Measurements from ENCODE around the gene PPP2R5C. TPM values are rescaled to one million over a fixed set of nuclear protein-coding genes. Genes with fewer than 3 reads are reported as not detected.

The PPP2R5C gene
- total and polyA plus RNA-seq, 2 donors (not counting 3 experiments of a cell fraction or from before 2014, with no cell fraction given) = 42.6 to 83.6 TPM

DNA sequence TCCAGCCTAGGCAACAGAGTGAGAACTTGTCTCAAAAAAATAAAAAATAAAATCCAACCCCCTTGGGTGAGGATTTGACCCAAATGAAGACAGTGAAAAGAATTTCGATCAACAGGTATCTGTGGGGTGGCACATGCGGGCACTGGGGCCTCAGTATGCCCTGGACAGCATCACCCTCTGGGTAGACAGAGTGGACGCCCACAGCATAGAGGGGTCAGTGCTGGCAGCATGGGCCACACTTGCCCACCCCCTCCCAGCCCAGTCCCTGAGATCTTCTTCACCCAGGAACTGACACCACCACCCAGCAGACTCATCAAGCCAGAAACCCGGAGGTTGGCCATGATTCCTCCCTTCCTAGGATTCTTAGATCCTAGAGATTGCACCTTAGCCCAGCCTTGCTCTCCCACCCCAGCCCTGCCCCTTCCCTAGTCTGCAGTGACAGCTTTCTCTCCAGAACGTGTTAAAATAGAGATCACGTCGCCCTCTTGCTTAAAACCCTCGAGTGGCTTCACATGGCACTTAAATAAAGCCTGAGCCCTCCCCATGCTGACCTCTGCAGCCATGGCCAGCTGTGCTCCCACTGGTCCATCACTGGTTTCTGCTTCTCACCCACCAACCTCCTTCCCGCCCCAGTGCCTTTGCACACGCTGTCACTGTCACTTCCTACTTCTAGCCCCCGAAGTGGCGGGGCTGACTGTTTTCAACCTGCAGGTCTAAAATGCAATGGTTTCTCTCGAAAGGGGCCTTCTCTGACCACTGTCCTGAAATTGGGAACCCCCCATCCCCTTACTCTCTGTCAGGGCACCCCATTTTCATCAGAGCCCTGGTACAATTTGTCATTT, 176.6 kb downstream of the PPP2R5C start:
- no TSS peak for BruUV-seq (replicated peaks)
- dilution Hi-C loops (cut with MboI; ENCODE audit: extremely low pct_ligation_motif_present, low sequenced_read_pairs) = no loop called here
- CTCF ChIA-PET = interaction anchor here (1.5 kb wide), 1 partner anchor 167 kb away, joined by 3 read pairs; no protein-coding TSS in a partner anchor

More for the DNA sequence above, 176.6 kb downstream of the PPP2R5C start:
- TF ChIP-seq JUN (IDR thresholded peaks at IDR 0.05; ENCODE audit: borderline replicate concordance, insufficient read depth, insufficient read length, low read depth) = no peak
- no peak for TF ChIP-seq GATA2 (IDR thresholded peaks at IDR 0.05; ENCODE audit: insufficient read depth, insufficient read length, low read depth, low read length)
- TF ChIP-seq, protein P1, sequence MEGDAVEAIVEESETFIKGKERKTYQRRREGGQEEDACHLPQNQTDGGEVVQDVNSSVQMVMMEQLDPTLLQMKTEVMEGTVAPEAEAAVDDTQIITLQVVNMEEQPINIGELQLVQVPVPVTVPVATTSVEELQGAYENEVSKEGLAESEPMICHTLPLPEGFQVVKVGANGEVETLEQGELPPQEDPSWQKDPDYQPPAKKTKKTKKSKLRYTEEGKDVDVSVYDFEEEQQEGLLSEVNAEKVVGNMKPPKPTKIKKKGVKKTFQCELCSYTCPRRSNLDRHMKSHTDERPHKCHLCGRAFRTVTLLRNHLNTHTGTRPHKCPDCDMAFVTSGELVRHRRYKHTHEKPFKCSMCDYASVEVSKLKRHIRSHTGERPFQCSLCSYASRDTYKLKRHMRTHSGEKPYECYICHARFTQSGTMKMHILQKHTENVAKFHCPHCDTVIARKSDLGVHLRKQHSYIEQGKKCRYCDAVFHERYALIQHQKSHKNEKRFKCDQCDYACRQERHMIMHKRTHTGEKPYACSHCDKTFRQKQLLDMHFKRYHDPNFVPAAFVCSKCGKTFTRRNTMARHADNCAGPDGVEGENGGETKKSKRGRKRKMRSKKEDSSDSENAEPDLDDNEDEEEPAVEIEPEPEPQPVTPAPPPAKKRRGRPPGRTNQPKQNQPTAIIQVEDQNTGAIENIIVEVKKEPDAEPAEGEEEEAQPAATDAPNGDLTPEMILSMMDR (IDR thresholded peaks at IDR 0.05; ENCODE audit: extremely low read depth in 1 of 2, insufficient read depth in 1 of 2, low read depth in 1 of 2, low read length in 2 of 2) = no peak
- TF ChIP-seq POLR2A (IDR thresholded peaks at IDR 0.05; ENCODE audit: low read depth, low read length) = no peak
- no peak for TF ChIP-seq MYC (IDR thresholded peaks at IDR 0.05; ENCODE audit: low read depth, low read length)
- TF ChIP-seq EZH2 (IDR thresholded peaks at IDR 0.05; ENCODE audit: borderline replicate concordance, low read depth, low read length, severe bottlenecking) = no peak
- TF ChIP-seq, protein P2, sequence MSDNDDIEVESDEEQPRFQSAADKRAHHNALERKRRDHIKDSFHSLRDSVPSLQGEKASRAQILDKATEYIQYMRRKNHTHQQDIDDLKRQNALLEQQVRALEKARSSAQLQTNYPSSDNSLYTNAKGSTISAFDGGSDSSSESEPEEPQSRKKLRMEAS (IDR thresholded peaks at IDR 0.05; ENCODE audit: insufficient read depth, insufficient read length) = no peak
- TF ChIP-seq FOS (IDR thresholded peaks at IDR 0.05; ENCODE audit: borderline replicate concordance, insufficient read depth, low read length) = no peak
- TF ChIP-seq POLR2AphosphoS5 (IDR thresholded peaks at IDR 0.05; ENCODE audit: insufficient read depth, low read depth, low read length) = no peak
- H3K4me1 ChIP-seq (ENCODE audit: control insufficient read depth, extremely low read depth, insufficient read depth, low read length) = no peaks in the 10 kb centered on the region
- intact Hi-C loops (cut with micrococcal nuclease) = no loop called here
- H3K9ac ChIP-seq (replicated peaks; ENCODE audit: extremely low read depth, insufficient read depth, low read length) = no peak overlapping the region
- FAIRE-seq = no peak
- DNase-seq (ENCODE audit: low read depth, low spot score) = no peak
- no peak overlapping the region for H3K27ac ChIP-seq (ENCODE audit: insufficient read depth, low read depth, low read length)
- H3K4me2 ChIP-seq (ENCODE audit: insufficient read depth, low read length) = no peak overlapping the region
- H3K27me3 ChIP-seq (ENCODE audit: control insufficient read depth in 2 of 2, insufficient read depth in 2 of 2, low read length in 2 of 2) = peaks cover 2 to 3% of the 10 kb centered on the region in 2 experiments
- no peaks in the 10 kb centered on the region for H3K36me3 ChIP-seq (ENCODE audit: control insufficient read depth in 2 of 2, extremely low read depth in 1 of 2, insufficient read depth in 2 of 2, low read length in 2 of 2)
- H3K9me3 ChIP-seq (replicated peaks; ENCODE audit: control insufficient read depth, insufficient read depth, low read length) = no peaks in the 10 kb centered on the region
- H3K4me3 ChIP-seq (replicated peaks in 1 of 3; ENCODE audit: insufficient read depth in 1 of 3, low read depth in 1 of 3, low read length in 3 of 3) = no peak overlapping the region
- H3K79me2 ChIP-seq (ENCODE audit: control insufficient read depth, insufficient read depth, low read length) = no peaks in the 10 kb centered on the region
- POLR2A ChIA-PET = no interaction called here
- no peaks in the 10 kb centered on the region for H3K9me1 ChIP-seq (replicated peaks; ENCODE audit: control insufficient read depth, extremely low read depth, insufficient read depth, low read length)
- no peaks in the 10 kb centered on the region for H4K20me1 ChIP-seq (replicated peaks; ENCODE audit: control insufficient read depth, extremely low read depth, insufficient read depth, low read length)
- H2AFZ ChIP-seq (ENCODE audit: low read depth, low read length) = no peak overlapping the region
